ENCODE results near the gene TIE1. TPM values are rescaled to one million over a fixed set of nuclear protein-coding genes. Genes with fewer than 3 reads are reported as not detected.
A peak's percentile ranks its signal among the peaks of the same experiment; 100 is the strongest.

TIE1 gene
- total RNA-seq, 2 donors from 2014 or later = 0.36 to 0.49 TPM

DNA sequence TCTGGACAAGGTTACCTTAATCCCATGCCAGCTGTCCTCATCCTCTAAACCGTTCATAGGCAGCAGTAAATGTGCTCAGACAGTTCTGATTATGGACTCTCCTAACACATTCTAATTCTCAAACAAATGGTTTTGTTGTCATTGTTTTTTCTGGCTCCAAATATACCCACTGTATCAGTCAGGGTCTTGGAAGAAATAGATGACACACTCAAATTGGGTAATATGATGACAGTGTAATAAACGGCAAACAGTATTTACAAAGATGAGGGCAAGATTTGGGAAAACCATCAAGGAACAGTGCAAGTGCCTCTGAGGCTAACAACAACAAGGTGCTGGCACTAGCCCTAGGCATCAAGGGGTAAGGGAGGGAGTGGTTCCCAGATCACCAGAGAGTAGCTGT, 53.7 kb downstream of the TIE1 start:
- DNase-seq (ENCODE audit: low spot score in 2 of 2) (no peak), ATAC-seq (no peak)
- H3K36me3 Mint-ChIP-seq = peaks cover 14 to 18% of the 10 kb centered on the region in 2 donors
- H3K9me3 Mint-ChIP-seq = no peaks in the 10 kb centered on the region
- H3K27ac Mint-ChIP-seq = no peak overlapping the region

DNA sequence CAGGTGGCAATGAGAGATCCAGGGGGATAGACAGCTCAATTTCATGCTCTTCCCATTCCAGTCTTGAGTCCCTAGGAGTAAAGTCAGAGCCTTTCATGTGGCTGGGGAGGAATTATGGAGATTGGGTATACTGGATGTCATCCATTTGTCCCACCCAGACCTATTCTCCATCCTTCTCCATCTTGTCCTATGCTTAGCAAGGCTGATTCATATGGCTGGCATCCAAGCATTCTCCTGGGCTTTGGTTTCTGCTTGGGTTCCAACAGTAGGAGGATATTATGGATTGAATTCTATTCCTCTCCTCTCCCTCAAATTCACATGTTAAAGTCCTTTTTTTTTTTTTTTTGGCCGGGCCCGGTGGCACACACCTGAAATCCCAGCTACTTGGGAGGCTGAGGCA, 54.2 kb downstream of the TIE1 start:
- H3K27ac Mint-ChIP-seq = no peak overlapping the region
- DNase-seq (ENCODE audit: low spot score in 2 of 2) = no peak
- peaks cover 18 to 22% of the 10 kb centered on the region in 2 donors for H3K36me3 Mint-ChIP-seq
- H3K9me3 Mint-ChIP-seq = no peaks in the 10 kb centered on the region
- ATAC-seq = no peak

DNA sequence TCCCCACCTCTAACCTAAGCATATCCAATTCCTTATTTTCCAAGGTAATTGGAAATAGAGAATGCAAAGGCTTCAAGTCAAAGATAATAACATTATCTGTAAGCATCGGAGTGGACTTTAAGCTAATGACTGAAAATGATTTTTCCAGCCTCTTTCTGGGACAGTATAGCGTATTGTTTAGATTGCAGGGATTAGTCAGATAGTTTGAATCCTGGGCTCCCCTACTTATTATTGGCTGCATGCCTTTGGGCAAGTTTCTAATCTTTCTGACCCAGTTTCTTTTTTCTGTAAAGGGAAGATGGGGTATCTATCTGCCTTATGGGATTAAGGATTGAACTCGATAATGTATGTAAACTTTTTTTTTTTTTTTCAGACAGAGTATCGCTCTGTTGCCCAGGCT, 56.5 kb downstream of the TIE1 start:
- Mint-ChIP-seq H3K27ac (peak overlapping the region; percentile 16 to 94), H3K36me3 (peaks cover 40 to 45% of the 10 kb centered on the region in 2 donors), H3K9me3 (no peaks in the 10 kb centered on the region)
- no peak for DNase-seq (ENCODE audit: low spot score in 2 of 2)
- no peak for ATAC-seq

DNA sequence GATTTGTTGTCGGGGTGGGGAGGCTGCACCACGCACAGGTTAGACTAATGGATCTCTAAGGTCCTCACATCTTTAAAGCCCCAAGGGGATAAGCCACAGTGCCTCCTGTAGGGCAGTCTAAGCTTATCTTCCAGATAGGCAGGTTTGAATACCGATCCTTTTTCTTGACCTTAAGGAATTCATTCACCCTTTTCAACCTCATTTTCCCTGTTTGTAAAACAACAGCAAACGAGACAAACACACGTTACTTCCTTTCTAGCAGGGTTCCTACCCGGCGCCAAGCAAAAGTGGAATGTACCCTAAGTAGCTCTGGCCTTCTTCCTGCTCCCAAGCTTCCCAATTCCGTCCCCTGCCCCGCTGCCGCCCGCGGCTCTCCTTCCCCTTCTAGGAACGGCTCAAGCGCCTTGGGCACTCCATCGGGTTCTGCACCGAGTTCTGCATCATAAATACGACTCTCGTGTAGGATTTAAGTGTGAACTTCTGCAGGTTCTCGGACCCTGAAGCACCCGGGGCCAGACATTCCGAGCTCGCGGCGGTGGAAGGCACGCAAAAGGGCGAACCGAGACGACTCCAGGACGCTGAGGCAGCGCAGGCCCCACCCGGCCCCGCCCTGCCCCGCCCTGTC, 57.5 kb downstream of the TIE1 start:
- ATAC-seq (peak; percentile 22 to 25), DNase-seq (ENCODE audit: low spot score in 2 of 2) (peak in 1 of 2 donors; percentile 26)
- peaks cover 45 to 48% of the 10 kb centered on the region in 2 donors for H3K36me3 Mint-ChIP-seq

DNA sequence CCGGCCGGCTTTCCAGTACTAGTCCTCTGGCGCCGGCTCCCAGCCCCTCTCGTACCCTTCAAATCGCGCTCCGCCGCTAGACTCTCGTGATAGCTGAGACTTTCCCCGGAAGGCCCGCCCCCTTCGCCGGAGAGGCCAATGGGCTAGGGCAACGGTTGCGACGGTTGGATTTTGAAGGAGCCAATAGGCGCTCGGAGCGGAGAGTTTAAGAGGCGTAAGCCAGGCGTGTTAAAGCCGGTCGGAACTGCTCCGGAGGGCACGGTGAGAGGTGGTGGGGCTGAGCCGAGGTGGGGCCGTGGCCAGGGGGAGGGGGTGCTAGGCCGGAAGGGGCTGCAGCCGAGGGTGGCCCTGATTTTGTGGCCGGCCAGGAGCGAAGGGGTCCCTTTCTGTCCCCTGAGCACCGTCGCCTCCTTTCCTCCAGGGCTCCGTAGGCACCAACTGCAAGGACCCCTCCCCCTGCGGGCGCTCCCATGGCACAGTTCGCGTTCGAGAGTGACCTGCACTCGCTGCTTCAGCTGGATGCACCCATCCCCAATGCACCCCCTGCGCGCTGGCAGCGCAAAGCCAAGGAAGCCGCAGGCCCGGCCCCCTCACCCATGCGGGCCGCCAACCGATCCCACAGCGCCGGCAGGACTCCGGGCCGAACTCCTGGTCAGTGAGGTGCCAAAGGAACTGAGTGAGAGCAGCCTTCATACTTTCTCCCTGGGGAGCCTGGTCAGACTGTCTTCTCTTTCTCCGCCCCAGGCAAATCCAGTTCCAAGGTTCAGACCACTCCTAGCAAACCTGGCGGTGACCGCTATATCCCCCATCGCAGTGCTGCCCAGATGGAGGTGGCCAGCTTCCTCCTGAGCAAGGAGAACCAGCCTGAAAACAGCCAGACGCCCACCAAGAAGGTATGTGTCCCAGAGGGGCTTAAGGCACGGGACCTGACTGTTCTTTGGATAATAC, 58.2 kb downstream of the TIE1 start, which contains the start of gene CDC20:
Gene CDC20 (plus strand): TSS at position 236 of the 948 bp plus-strand sequence. CDS start 235 bp downstream, at position 471.
- H3K27ac Mint-ChIP-seq = peak within 1 kb of the TSS; percentile 94 to 98
- H3K9me3 Mint-ChIP-seq = no peaks in the 10 kb centered on the region
- H3K36me3 Mint-ChIP-seq = peaks cover 45 to 53% of the 10 kb centered on the region in 2 donors
- DNase-seq (ENCODE audit: low spot score in 2 of 2) = peak; percentile 98 to 99
- ATAC-seq = peak; percentile 97 to 98

More for the DNA sequence above, 57.5 kb downstream of the TIE1 start:
- Mint-ChIP-seq H3K27ac (peak overlapping the region; percentile 94 to 98), H3K9me3 (no peaks in the 10 kb centered on the region)

DNA sequence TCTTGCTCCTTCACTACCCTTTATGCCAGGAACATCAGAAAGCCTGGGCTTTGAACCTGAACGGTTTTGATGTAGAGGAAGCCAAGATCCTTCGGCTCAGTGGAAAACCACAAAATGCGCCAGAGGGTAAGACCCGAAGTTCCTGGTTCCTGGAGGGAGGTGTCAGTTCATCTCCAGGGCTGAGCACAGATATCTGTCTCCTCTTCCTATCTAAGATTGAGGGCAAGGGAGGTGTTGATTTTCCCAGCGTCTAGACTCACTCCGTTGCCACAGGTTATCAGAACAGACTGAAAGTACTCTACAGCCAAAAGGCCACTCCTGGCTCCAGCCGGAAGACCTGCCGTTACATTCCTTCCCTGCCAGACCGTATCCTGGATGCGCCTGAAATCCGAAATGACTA, 58.9 kb downstream of the TIE1 start:
- DNase-seq (ENCODE audit: low spot score in 2 of 2) (no peak), ATAC-seq (no peak)
- Mint-ChIP-seq H3K27ac (peak overlapping the region; percentile 92 to 94), H3K36me3 (peaks cover 47 to 59% of the 10 kb centered on the region in 2 donors), H3K9me3 (no peaks in the 10 kb centered on the region)

DNA sequence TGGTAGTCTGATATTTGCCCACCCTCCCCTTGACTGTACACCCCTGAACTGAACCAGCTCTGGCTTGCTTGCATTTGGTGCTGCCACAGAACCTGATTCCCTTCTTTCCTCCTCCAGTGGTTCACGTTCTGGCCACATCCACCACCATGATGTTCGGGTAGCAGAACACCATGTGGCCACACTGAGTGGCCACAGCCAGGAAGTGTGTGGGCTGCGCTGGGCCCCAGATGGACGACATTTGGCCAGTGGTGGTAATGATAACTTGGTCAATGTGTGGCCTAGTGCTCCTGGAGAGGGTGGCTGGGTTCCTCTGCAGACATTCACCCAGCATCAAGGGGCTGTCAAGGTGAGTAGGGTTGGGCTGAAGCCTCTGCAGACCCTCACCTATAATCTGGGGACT, 59.8 kb downstream of the TIE1 start:
- peaks cover 55 to 59% of the 10 kb centered on the region in 2 donors for H3K36me3 Mint-ChIP-seq
- H3K9me3 Mint-ChIP-seq = no peaks in the 10 kb centered on the region
- DNase-seq (ENCODE audit: low spot score in 2 of 2) (no peak), ATAC-seq (no peak)
- H3K27ac Mint-ChIP-seq = peak overlapping the region in 1 of 2 donors; percentile 48

DNA sequence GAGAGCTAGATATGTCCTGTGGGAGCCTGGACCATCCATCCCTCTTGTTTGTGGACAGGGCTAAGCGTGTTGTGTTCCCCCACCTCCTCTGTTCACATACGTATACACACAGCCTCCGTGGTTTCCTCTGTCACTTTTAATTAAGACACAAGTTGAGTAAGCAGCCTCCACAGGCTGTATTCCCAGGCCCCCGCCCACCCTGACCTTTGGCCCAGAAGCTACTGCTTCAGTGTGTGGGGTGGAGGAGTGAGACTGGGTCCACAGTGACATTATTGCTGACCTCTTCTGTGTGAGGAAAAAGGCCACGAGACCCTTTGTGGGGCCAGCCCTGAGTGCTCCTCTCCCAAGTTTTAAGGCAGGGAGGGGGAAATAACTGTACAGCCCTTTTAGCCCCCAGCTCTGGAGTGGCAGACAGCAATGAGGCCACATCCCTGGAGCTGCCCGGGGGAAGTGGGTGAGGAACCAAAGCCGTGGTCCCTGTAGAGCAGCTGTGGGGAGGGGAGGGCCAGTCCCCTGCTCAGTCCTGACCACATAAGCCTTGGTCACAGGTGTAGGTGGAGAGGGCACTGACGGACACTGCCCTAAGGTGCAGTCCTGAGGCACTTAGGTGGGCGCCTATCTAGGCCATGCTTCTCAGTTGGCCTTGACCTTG, 62.6 kb downstream of the TIE1 start:
- Mint-ChIP-seq H3K9me3 (no peaks in the 10 kb centered on the region), H3K27ac (peak overlapping the region in 1 of 2 donors; percentile 94), H3K36me3 (peaks cover 55 to 56% of the 10 kb centered on the region in 2 donors)
- DNase-seq (ENCODE audit: low spot score in 2 of 2) (no peak), ATAC-seq (no peak)

DNA sequence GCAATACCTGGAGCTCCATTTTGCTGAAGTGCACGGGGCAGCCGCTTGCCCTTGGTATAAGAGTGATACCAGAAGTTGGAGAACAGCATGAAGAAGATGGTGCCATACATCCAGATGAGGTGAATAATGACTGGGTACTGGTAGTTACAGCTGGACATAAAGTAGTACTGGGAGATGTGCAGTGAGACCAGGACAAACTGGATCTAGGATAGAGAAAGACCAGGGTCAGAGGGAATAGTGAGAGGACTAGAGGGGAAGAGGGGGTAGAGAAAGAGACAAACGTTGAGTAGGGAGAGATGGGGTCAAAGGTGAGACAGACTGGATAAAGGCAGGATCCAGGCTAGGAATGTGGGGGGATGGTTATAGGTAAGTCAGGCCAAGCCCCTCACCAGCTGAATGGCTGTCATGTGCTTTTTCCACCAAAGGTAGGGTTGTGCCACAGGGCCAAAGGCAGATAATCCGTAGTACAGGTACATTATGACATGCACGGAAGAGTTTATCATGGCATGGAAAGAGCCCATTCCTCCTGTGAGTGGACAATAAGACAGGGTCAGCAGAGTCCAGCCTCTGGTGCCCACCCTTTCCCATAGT, 63.2 kb downstream of the TIE1 start:
- H3K36me3 Mint-ChIP-seq = peaks cover 57 to 60% of the 10 kb centered on the region in 2 donors
- DNase-seq (ENCODE audit: low spot score in 2 of 2) = no peak
- no peak for ATAC-seq
- H3K9me3 Mint-ChIP-seq = no peaks in the 10 kb centered on the region
- peak overlapping the region in 1 of 2 donors; percentile 94 for H3K27ac Mint-ChIP-seq

DNA sequence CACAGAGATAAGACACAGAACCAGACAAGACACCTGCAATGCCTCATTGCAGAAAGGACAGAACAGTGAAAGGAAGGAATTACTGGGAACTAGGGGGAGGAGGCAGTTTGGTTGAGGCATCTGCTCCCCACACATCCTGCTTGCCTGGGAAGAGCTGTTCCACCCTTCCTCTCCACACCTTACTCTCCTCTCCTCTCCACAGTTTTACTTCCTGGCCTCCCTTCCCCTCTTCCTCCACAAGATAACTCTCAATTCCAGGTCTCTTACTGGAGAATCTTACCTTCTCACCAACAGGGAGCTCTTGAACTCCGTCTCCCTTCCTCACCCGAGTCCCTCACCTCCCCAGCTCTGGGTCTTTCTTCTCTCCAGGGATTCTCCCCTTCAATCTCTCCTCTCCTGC, 64.9 kb downstream of the TIE1 start:
- no peak for DNase-seq (ENCODE audit: low spot score in 2 of 2)
- Mint-ChIP-seq H3K36me3 (peaks cover 42 to 47% of the 10 kb centered on the region in 2 donors), H3K9me3 (no peaks in the 10 kb centered on the region), H3K27ac (peak overlapping the region; percentile 93 to 94)
- no peak for ATAC-seq

DNA sequence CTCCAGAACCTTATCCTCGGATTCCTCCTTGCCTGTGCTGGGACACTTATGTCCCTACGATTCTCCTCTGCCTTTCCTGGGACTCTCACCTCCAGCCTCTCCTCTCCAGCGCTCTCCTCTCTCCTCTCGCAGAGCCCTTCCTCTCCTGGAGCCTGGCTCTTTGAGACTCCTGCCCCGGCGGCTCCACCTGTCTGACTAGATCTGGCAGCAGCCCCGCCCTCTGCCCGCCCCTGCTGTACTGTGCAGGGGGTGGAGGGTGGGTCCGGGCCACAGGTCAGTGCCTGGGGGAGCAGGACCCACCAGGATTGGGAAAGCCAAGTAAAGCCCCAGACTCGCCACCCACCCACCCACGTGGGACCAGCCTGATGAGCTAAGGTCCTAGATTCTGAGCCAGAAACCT, 65.4 kb downstream of the TIE1 start:
- ATAC-seq = no peak
- DNase-seq (ENCODE audit: low spot score in 2 of 2) = no peak
- Mint-ChIP-seq H3K36me3 (peaks cover 37 to 43% of the 10 kb centered on the region in 2 donors), H3K27ac (peak overlapping the region; percentile 93 to 94), H3K9me3 (no peaks in the 10 kb centered on the region)

DNA sequence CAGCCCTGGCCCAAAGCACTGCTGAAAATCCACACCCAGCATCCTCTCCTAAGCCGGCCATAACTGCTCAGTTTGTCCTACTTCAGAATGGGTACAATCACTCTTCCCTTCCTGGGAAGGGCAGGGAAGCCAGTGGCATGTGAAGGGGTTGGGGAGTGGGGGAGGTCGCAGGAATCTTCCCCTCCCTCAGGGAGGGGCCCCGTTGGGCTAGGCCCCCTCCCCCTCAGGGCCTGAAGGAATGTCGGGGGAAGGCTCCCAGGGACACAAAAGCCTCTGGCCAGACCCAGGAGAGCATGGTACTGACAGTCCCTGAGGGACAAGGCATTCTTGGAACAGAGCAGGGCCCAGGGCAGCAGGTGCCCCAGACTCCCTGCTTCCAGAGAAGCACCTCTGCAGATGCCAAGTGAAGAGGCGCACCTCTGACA, 65.8 kb downstream of the TIE1 start:
- peaks cover 32 to 39% of the 10 kb centered on the region in 2 donors for H3K36me3 Mint-ChIP-seq
- DNase-seq (ENCODE audit: low spot score in 2 of 2) (no peak), ATAC-seq (no peak)
- H3K27ac Mint-ChIP-seq = peak overlapping the region; percentile 92 to 94
- H3K9me3 Mint-ChIP-seq = no peaks in the 10 kb centered on the region

DNA sequence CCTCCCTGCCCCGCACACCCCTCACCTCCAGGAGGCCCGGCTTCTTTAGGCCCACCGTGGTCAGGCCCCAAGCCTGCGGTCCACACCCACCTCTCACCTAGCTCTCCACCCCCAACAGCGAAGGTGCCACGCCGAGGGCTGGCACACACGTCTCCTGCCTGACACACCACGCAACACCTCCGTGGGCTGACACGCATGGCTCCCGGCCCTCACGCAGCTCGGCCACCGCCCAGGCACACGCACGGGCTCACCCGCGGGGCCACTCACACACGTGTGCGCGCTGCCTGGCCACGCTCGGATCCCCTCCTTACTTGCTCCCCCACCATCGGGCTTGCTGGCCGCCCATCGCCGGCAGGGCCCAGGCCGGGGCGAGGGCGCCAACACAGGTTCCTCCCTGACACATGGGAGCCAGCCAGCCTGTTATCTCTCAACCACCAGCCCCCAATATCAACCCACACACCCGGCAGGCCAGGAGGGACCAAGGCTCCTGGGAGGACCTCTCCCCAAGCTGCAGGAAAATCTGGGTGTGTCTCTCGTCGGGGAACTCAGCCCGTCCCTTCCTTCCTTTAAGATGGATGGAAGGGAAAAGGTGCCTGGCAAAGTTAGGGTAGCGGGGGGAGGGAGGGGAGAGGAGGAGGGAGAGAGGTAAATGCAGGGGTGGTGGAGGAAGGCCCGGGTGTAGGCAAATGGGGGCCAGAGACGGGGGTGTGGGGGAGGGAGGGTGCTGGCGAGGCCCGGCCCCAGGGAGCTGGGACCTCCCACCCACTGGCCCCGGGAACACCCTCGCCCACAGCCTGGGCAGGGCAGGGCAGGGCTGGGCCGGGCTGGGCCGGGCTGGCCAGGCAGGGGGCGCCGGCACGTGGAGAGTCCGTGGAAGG, 66.5 kb downstream of the TIE1 start:
- Mint-ChIP-seq H3K36me3 (peaks cover 26 to 32% of the 10 kb centered on the region in 2 donors), H3K9me3 (no peaks in the 10 kb centered on the region), H3K27ac (peak overlapping the region; percentile 92 to 94)
- DNase-seq (ENCODE audit: low spot score in 2 of 2) (peak in 1 of 2 donors; percentile 38), ATAC-seq (peak; percentile 59 to 76)

DNA sequence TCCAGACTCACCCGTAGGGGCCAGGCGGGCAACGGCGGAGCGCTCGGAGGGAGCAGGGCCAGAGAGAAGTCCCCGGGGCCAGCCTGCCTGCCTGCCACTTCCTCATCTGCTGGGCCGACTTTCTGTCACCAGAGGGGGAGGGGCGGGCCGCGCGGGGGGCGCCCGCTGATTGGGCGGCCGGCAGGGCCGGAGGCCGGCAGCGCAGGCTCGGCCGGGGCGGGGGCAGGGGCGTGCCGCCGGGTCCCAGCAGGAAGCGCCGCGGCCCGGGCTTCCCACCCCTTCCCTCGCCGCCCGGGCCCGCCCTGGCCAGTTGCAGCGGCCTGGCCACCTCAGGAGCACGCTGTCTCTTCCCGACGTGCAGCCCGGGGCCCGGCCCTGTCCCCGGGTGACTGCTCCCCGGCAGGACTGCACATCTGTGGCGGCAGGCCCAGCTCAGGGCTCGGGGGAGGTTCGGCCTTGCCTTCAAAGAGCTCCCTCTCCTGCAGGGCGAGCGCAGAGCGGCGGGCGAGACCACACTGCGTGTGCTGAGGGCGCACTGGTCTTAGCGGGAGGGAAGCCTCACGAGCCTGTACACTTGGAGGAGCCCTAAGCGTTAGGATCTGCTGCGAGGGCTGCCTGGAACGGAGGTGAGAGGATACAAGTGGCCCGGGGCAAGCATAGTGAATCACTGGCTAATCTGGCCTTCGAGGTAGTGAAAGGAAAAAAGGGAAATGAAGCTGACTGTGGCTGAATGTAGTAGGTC, 67.3 kb downstream of the TIE1 start, which contains the start of gene ELOVL1:
Gene ELOVL1 (minus strand): TSS at position 108 of the 742 bp plus-strand sequence. CDS start 2,402 bp downstream, outside the sequence.
- ATAC-seq = peak; percentile 89
- peaks cover 26% of the 10 kb centered on the region in 2 donors for H3K36me3 Mint-ChIP-seq
- H3K9me3 Mint-ChIP-seq = no peaks in the 10 kb centered on the region
- H3K27ac Mint-ChIP-seq = peak within 1 kb of the TSS; percentile 92 to 94
- peak; percentile 90 to 92 for DNase-seq (ENCODE audit: low spot score in 2 of 2)

DNA sequence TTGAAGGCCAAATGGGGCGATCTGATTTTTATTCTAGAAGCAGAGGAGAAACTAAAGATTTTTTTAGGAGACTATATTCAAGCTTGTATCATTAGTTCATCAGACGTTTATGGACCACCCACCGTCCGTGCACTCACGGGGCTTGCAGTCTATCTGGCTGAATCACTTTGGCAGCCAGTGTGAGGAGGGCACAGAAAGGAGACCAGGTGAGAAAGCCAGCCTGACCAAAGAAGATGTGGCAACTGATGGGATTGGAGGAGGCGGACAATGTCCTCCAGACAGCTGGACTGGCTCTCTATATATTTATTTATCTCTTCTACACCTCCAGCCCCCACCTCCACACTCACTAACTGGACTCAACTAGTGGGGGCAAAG, 67.9 kb downstream of the TIE1 start:
- no peak for DNase-seq (ENCODE audit: low spot score in 2 of 2)
- H3K27ac Mint-ChIP-seq = peak overlapping the region; percentile 84 to 94

More for the DNA sequence above, 67.9 kb downstream of the TIE1 start:
- ATAC-seq = no peak
- Mint-ChIP-seq H3K9me3 (no peaks in the 10 kb centered on the region), H3K36me3 (peaks cover 23 to 26% of the 10 kb centered on the region in 2 donors)

Measured in activated naive CD4-positive, alpha-beta T cell treated with anti-CD3 and anti-CD28 coated beads, Interleukin-2, amount 50 U/mL, for 72 hours (primary cell).